GM21367 (cell line): ENCODE results near the gene TMEM61.
"Not testable (repeated sequence)": the region's sequence is repeated elsewhere in the genome, so short reads cannot be mapped to it uniquely, and the experiment has no call there.

ENCODE experiments used
- ATAC-seq: cut with Tn5 transposase; IDR thresholded peaks from one replicate; pipeline ENCODE4 v1.9.1; 2021; ENCODE audit not compliant: unreplicated experiment

Gene TMEM61

GRCh38 chr1:54998677-54999076, 18.2 kb downstream of the TMEM61 start, which contains the start of gene BSND:
Gene BSND (plus strand): TSS chr1:54998933. CDS start chr1:54999187, 254 bp downstream.
- no peak for ATAC-seq

GRCh38 chr1:55000110-55001085, 20.0 kb downstream of the TMEM61 start:
- no peak for ATAC-seq

GRCh38 chr1:55001311-55001710, 20.9 kb downstream of the TMEM61 start:
- no peak for ATAC-seq

GRCh38 chr1:55002686-55003085, 22.3 kb downstream of the TMEM61 start:
- no peak for ATAC-seq

- ATAC-seq: no peak
Measured at GRCh38 chr1:55005351-55006140, 25.1 kb downstream of the TMEM61 start.

DNA sequence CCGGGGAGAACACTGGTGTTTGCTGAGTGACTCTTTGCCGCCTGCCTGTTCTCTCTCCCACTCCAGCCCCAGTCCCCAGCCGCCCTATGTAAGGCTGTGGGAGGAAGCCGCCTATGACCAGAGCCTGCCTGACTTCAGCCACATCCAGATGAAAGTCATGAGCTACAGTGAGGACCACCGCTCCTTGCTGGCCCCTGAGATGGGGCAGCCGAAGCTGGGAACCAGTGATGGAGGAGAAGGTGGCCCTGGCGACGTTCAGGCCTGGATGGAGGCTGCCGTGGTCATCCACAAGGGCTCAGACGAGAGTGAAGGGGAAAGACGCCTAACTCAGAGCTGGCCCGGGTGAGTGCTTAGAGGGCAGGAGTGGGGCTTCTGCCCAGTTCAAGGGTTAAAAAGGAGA, 26.5 kb downstream of the TMEM61 start:
- no peak for ATAC-seq

DNA sequence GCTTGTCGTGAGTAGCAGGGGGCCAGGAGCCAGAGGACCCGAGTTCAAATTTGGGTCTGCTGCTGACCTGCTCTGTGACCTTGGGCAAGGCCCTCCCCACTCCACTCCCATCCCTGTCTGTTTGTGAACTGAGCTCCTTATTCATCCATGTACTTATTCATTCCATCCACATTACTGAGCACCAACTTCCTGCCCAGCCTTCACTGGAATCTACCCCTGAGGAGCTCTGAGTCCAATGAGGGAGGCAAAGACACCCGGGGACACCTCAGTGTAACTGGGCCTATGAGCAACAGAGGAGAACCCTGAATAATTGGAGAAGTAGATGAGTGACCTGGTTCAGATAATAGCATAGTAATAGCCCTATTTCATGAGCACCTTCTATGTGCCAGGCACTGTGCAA, 27.2 kb downstream of the TMEM61 start:
- ATAC-seq: no peak

- no peak for ATAC-seq
Measured at GRCh38 chr1:55010194-55010886, 29.9 kb downstream of the TMEM61 start.

DNA sequence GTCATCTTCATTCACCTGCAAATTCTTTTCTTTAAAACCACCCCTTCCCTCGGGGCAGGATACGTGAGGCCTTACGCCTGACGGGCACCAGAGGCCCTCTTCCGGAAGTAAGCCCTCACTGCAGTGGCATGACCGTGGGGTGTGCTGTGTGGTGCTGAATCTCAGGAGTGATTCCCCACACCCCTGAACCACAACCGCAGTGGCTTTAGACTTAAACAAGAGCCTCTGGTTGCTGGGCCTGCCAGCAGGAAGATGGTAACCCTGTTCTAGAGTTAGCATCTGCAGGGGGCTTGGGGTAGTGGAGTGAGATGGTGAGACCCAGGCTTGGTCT, 30.4 kb downstream of the TMEM61 start:
- ATAC-seq: no peak

DNA sequence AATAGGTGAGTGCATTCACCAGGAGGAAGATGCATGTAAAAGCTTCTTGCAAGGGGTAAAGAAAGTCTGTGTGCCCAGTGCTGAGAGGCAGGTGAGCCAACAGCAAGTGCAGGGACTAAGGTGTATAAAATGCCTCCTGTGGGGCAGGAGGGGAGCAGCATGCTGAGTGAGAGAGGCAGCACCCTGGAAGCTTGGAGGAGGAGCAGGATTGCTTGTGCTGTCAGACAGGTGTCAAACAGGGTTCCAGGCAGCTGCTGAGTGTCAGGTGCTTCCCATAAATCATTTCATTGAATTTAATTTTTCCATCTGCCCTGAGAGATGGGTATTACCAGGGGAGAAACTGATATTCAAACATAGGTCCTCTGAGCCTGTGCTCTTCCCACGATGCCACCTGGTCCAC, 32.2 kb downstream of the TMEM61 start:
- no peak for ATAC-seq

- ATAC-seq: no peak
Measured at GRCh38 chr1:55015123-55015522, 34.7 kb downstream of the TMEM61 start.

DNA sequence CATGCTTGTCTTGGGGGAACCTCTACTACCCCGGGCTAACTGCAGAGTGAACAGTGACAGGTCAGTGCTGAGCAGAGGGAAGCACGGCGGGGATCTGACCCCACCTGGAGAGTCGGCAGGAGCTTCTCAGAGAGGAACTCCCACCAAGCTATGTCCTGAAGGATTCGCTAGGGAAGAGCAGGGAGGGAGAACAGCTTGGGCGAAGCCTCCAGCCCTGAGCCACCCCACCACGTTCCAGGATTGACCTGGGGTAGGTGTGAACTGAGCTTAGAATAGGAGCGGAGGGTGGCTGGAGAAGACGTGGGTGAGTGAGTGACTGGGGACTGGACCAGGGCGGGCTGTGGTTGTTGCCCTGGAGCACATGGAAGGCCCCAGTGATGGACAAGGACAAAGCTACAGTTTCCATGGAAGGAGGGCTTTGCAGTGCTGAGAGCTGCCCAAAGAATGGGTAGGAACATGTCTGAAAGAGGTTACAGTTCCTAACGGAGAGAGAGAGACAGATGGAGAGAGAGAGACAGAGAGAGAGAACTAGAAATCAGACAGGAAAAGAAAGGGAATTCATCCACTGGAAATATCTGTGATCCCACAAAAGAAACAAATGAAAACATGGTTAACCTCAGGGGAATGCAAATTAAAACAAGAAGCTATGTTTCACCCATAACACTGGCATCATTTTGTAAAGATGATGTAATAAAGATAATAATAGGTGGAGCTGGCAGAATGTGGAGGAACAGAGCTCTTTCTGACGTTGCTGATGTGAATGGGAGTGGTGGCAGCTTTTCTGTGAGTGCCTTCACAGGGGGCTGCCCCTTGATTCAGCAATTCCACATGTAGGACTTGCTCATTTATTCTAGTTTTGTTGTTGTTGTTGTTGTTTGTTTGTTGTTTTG, 35.5 kb downstream of the TMEM61 start:
- ATAC-seq: no peak

GRCh38 chr1:55018395-55018794, 38.0 kb downstream of the TMEM61 start:
- no peak for ATAC-seq

GRCh38 chr1:55021942-55022546, 41.6 kb downstream of the TMEM61 start:
- peak; percentile 73 for ATAC-seq

DNA sequence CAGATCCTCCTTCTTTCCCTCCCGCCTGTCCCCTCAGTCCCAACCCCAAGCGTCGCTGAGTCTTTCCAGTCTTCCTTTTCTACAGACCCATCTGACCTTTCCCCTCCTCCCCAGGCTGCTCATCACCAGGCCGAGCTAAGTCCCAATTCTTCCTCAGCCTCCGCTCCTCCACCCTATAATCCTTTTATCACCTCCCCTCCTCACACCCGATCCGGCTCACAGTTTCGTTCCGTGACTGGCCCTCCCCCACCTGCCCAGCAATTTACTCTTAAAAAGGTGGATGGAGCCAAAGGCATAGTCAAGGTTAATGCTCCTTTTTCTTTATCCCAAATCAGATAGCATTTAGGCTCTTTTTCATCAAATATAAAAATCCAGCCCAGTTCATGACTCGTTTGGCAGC, 43.7 kb downstream of the TMEM61 start:
- ATAC-seq: not testable (repeated sequence)

GRCh38 chr1:55026682-55027081, 46.3 kb downstream of the TMEM61 start:
- ATAC-seq: not testable (repeated sequence)

- not testable (repeated sequence) for ATAC-seq
Measured at GRCh38 chr1:55031098-55031497, 50.7 kb downstream of the TMEM61 start.

DNA sequence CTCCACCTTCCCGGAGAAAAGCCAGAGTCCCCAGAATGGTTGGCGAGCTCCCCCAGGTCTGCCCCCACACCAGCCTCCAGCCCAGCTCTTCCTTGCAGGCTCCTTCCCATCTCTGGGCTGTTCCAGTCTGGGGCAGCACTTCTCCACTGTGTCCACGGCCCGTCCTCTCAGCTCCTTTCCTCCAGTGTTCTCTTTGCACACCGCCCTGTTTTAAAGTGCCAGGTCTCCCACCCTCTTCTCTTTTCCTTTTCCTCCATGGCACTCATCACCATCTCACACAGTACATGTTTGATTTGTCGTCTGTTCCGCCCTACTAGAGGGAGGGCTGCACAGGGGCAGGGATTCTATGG, 52.8 kb downstream of the TMEM61 start:
- no peak for ATAC-seq

GRCh38 chr1:55034476-55035133, 54.2 kb downstream of the TMEM61 start:
- no peak for ATAC-seq

GRCh38 chr1:55035904-55036303, 55.5 kb downstream of the TMEM61 start:
- no peak for ATAC-seq
